Measurements from ENCODE around the gene RAB3IL1. TPM values are rescaled to one million over a fixed set of nuclear protein-coding genes. Genes with fewer than 3 reads are reported as not detected.

RAB3IL1 gene
- total RNA-seq, 1 experiment from 2014 or later = 3.0 TPM

- Histone ChIP-seq H3K27me3 (replicated peaks) (no peaks in the 10 kb centered on the region), H3K4me3 (no peak overlapping the region), H3K9me3 (replicated peaks) (no peaks in the 10 kb centered on the region), H3K27ac (no peak overlapping the region), H3K4me1 (replicated peaks) (peaks cover 6% of the 10 kb centered on the region), H3K36me3 (peaks cover 53% of the 10 kb centered on the region)
- DNase-seq (ENCODE audit: low read depth in 1 of 2, low spot score in 2 of 2) = no peak
Observed at GRCh38 chr11:61874377-61874809, 43.0 kb downstream of the RAB3IL1 start.

DNA sequence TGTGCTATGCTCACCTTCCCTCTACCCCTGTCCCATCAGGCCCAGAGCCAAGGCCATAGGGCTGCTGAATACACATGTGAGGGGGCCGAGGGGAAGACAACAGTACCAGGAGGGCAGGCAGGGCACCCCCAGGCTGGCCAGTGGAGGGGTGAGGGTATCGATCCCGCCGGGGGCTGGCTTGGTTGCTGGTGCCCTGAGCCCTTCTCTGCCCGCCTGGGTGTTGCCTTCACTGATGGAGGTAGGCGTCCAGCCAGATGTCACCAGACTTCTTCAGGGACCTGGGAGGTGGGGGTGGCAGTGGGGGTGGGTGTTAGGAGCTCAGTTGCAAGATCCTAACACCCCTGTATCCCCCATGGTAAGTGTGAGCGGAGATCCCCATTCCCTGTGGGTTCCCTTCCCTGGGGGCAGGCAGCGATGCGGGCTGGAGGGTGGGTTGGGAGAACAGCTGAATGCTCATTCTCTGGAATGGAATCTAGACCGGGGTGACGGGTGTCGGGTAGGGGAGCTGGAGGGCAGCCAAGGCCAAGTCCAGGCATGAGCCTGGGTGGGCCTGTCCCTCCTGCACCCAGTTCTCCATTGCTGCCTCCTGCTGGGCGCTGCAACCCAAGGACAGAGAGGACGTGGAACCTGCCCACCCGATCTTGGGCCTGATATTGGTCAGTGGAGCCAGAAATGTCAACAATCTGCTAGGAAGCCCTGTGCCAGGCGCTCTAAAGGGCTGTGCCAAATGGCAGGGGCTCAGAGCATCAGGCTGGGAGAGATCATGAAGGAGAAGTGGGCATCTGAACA, 43.6 kb downstream of the RAB3IL1 start:
- Histone ChIP-seq H3K4me3 (no peak overlapping the region), H3K36me3 (peaks cover 47% of the 10 kb centered on the region), H3K27ac (no peak overlapping the region), H3K4me1 (replicated peaks) (peaks cover 6% of the 10 kb centered on the region), H3K27me3 (replicated peaks) (no peaks in the 10 kb centered on the region), H3K9me3 (replicated peaks) (no peaks in the 10 kb centered on the region)
- DNase-seq (ENCODE audit: low read depth in 1 of 2, low spot score in 2 of 2) = no peak

GRCh38 chr11:61872935-61873565, 44.3 kb downstream of the RAB3IL1 start:
- H3K4me1 ChIP-seq (replicated peaks) = peaks cover 6% of the 10 kb centered on the region
- H3K4me3 ChIP-seq = no peak overlapping the region
- peaks cover 40% of the 10 kb centered on the region for H3K36me3 ChIP-seq
- H3K9me3 ChIP-seq (replicated peaks) = no peaks in the 10 kb centered on the region
- DNase-seq (ENCODE audit: low read depth in 1 of 2, low spot score in 2 of 2) = no peak
- H3K27ac ChIP-seq = no peak overlapping the region
- H3K27me3 ChIP-seq (replicated peaks) = no peaks in the 10 kb centered on the region

DNA sequence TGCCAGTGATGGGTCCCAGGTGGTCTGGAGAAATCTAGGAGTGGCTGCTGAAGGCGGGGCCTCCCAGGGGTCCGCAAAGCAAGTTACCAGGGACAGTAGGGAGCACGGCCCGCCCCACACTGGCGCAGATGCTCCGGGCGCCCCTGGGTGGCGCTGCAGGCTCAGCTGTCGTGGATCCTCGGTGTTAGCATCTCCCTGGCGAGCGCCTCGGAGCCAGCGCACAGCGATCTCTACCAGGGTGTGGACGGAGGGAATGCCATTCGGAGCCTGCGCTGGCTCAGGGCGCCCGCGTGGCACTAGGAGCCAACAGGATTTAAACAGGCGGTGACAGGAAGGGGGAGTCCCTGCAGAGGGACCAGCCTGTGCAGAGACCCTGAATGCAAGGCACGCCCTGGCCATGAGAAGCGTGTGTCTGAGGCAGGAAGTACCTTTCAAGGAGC, 46.2 kb downstream of the RAB3IL1 start:
- Histone ChIP-seq H3K4me1 (replicated peaks) (peaks cover 6% of the 10 kb centered on the region), H3K4me3 (no peak overlapping the region), H3K36me3 (peaks cover 23% of the 10 kb centered on the region), H3K9me3 (replicated peaks) (no peaks in the 10 kb centered on the region), H3K27ac (no peak overlapping the region), H3K27me3 (replicated peaks) (no peaks in the 10 kb centered on the region)
- DNase-seq (ENCODE audit: low read depth in 1 of 2, low spot score in 2 of 2) = peak; percentile 77 to 92

GRCh38 chr11:61870541-61871031, 46.8 kb downstream of the RAB3IL1 start:
- Histone ChIP-seq H3K4me1 (replicated peaks) (peaks cover 6% of the 10 kb centered on the region), H3K27ac (no peak overlapping the region), H3K9me3 (replicated peaks) (no peaks in the 10 kb centered on the region), H3K36me3 (peaks cover 19% of the 10 kb centered on the region), H3K27me3 (replicated peaks) (no peaks in the 10 kb centered on the region), H3K4me3 (no peak overlapping the region)
- DNase-seq (ENCODE audit: low read depth in 1 of 2, low spot score in 2 of 2) = no peak

DNA sequence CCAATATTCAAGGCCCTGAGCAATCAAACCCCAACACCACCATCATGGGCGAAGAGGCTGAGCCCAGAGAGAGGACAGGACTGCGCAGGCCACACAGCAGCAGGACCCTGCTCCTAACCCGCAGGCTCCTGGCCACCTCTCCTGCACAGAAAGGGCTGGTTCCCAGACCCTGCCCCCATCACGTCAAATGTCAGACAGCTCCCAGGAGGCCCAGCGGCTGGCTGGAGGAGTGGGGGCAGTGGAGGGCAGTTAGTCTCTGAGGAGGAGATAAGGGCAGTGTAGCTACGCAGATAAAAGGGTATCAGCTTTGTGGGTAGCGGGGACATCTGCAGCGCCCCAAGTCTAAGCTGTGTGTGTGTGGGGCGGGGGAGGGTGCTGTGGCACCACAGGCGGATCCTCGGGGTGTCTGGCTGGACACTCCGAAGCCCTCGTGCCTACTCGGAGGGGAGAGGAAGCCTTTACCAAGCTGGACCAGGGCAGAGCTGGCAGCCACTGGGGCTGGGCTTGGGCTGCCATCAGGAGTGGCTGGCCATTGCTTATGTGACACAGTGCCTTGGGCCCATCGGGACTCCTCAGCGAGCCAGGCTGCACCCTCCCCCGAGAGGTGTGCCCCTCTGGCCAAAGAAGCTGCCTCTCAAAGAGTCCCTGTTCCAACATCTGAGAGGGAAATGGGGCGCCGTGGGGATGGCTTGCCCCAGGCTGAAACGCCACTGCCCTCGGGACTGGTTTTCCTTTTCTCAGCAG, 47.5 kb downstream of the RAB3IL1 start:
- no peaks in the 10 kb centered on the region for H3K27me3 ChIP-seq (replicated peaks)
- H3K36me3 ChIP-seq = peaks cover 15% of the 10 kb centered on the region
- H3K9me3 ChIP-seq (replicated peaks) = no peaks in the 10 kb centered on the region
- H3K4me3 ChIP-seq = no peak overlapping the region
- DNase-seq (ENCODE audit: low read depth in 1 of 2, low spot score in 2 of 2) = no peak
- H3K27ac ChIP-seq = no peak overlapping the region
- peaks cover 6% of the 10 kb centered on the region for H3K4me1 ChIP-seq (replicated peaks)

DNA sequence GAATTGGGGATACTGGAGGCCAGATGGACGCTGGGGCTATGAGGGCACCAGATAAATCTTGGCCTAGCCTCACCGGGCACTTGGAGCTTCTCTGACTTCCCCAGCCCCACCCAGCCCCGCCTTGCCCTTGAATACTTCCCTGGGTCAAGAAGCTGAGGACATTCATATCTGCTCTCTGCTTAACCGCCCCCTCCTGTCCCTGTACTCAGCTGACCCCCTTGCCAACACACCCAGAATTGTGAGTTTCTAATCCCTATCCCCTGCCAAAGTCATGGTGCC, 48.0 kb downstream of the RAB3IL1 start:
- Histone ChIP-seq H3K36me3 (peaks cover 13% of the 10 kb centered on the region), H3K27me3 (replicated peaks) (no peaks in the 10 kb centered on the region), H3K4me1 (replicated peaks) (peaks cover 6% of the 10 kb centered on the region), H3K4me3 (no peak overlapping the region), H3K27ac (no peak overlapping the region), H3K9me3 (replicated peaks) (no peaks in the 10 kb centered on the region)
- no peak for DNase-seq (ENCODE audit: low read depth in 1 of 2, low spot score in 2 of 2)

GRCh38 chr11:61868571-61869428, 48.6 kb downstream of the RAB3IL1 start:
- H3K4me1 ChIP-seq (replicated peaks) = peaks cover 6% of the 10 kb centered on the region
- DNase-seq (ENCODE audit: low read depth in 1 of 2, low spot score in 2 of 2) = no peak
- H3K9me3 ChIP-seq (replicated peaks) = no peaks in the 10 kb centered on the region
- no peak overlapping the region for H3K27ac ChIP-seq
- no peak overlapping the region for H3K4me3 ChIP-seq
- peaks cover 8% of the 10 kb centered on the region for H3K36me3 ChIP-seq
- no peaks in the 10 kb centered on the region for H3K27me3 ChIP-seq (replicated peaks)

- no peak for DNase-seq (ENCODE audit: low read depth in 1 of 2, low spot score in 2 of 2)
- no peak overlapping the region for H3K27ac ChIP-seq
- H3K4me3 ChIP-seq = no peak overlapping the region
- H3K36me3 ChIP-seq = no peaks in the 10 kb centered on the region
- H3K9me3 ChIP-seq (replicated peaks) = no peaks in the 10 kb centered on the region
- H3K27me3 ChIP-seq (replicated peaks) = no peaks in the 10 kb centered on the region
- peaks cover 6% of the 10 kb centered on the region for H3K4me1 ChIP-seq (replicated peaks)
Observed at GRCh38 chr11:61866958-61867343, 50.4 kb downstream of the RAB3IL1 start.

- H3K27me3 ChIP-seq (replicated peaks) = no peaks in the 10 kb centered on the region
- no peak overlapping the region for H3K27ac ChIP-seq
- no peaks in the 10 kb centered on the region for H3K9me3 ChIP-seq (replicated peaks)
- DNase-seq (ENCODE audit: low read depth in 1 of 2, low spot score in 2 of 2) = no peak
- no peaks in the 10 kb centered on the region for H3K36me3 ChIP-seq
- H3K4me1 ChIP-seq (replicated peaks) = peaks cover 5% of the 10 kb centered on the region
- H3K4me3 ChIP-seq = no peak overlapping the region
Observed at GRCh38 chr11:61866231-61866957, 51.0 kb downstream of the RAB3IL1 start.

DNA sequence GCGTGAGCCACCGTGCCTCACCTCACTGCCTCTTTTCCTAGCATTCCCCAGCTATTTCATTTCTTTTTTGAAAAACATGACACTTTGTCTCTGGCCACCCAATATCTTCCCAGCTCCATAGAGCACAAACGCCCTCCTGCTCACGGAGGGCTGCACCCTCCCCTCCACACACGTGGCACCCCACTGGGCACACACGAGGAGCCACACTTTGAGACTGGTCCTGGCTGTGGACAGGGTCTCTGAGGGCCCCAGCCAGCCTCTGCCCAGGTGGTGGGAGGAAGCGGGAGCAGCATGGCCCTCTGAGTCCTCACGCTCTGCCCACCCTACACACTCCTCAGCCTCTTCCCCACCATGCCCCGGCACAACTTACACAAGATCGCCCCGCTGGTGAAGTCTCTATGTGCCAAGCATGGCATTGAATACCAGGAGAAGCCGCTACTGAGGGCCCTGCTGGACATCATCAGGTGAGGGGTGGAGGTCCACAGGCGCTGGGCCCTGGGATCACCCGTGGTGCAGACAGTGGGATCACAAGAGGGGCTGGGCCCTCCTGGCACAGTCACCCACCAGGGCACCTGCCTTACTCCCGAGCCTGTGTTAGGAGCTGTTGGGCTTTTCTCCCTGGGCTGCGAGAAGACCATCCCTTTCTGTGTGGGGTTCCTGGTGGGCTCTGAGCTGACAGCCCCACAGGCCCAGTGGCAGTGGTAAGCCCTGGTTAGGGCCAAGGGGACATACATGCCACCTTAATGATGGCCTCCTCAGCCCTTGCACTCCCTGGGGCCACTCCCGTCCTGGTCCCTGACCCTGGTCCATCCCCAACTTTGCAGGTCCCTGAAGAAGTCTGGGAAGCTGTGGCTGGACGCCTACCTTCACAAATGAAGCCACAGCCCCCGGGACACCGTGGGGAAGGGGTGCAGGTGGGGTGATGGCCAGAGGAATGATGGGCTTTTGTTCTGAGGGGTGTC, 52.3 kb downstream of the RAB3IL1 start:
- Histone ChIP-seq H3K9me3 (replicated peaks) (no peaks in the 10 kb centered on the region), H3K27ac (no peak overlapping the region), H3K4me1 (replicated peaks) (no peaks in the 10 kb centered on the region), H3K27me3 (replicated peaks) (no peaks in the 10 kb centered on the region), H3K4me3 (no peak overlapping the region), H3K36me3 (no peaks in the 10 kb centered on the region)
- DNase-seq (ENCODE audit: low read depth in 1 of 2, low spot score in 2 of 2) = no peak

DNA sequence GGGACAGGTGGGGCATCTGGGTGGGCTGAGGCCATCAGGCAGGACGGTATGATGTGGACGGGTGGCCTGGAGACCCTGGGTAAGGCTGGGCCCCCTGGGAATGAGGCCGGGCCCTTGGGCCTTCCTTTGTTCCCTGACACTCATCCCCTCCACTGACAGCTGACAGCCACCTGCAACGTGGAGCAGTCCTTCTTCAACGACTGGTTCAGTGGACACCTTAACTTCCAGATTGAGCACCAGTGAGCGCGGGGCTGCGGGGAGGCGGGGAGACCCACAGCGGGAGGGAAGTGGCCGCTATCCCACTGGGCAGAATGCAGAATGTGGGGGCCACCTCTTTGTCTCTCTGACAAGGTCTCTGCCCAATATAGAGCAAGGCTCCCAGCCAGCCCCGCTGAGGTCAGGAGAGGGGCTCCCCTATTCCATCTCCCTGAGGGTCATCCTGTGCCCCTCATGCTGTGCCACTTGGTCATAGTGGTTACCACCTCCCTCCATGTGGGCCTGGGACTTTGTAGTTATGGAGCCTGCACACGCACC, 53.8 kb downstream of the RAB3IL1 start:
- Histone ChIP-seq H3K9me3 (replicated peaks) (no peaks in the 10 kb centered on the region), H3K27ac (no peak overlapping the region)

More for the DNA sequence above, 53.8 kb downstream of the RAB3IL1 start:
- Histone ChIP-seq H3K4me1 (replicated peaks) (no peaks in the 10 kb centered on the region), H3K4me3 (no peak overlapping the region), H3K27me3 (replicated peaks) (no peaks in the 10 kb centered on the region), H3K36me3 (no peaks in the 10 kb centered on the region)
- DNase-seq (ENCODE audit: low read depth in 1 of 2, low spot score in 2 of 2) = no peak

All from SJSA1 (cell line).